Stimulated activated CD4-positive, alpha-beta T cell treated with anti-CD3 and anti-CD28 coated beads, Interleukin-1b, Interleukin-23, amount 100 ng/mL, for 48 hours (primary cell): ENCODE data around the gene SDHA.
"Not testable (repeated sequence)": the region's sequence is repeated elsewhere in the genome, so short reads cannot be mapped to it uniquely, and the experiment has no call there.

Source experiments
- DNase-seq: peaks from one replicate; pipeline ENCODE4 v3.0.0-alpha.2; 2020

The SDHA gene

DNA sequence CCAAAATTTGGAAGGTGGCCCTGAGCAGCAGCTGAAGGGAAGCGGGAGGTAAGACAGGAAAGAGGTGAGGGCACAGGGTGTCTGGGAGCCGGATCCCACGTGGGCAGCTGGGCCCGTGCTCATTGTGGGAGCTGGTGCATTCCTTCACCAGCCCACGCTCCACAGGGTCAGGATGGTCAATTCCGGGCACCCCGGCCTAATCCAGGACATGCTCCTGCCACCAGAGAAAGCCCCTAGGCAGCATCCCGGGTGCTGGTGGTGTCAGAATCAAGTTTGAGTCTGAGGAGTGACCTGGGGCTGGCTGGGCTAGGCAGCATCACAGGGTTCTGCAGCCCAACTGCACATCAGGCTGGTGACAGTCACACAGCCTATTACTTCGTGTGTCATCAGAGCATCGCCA is 46.2 kb downstream of the SDHA start:
- DNase-seq: no peak

DNA sequence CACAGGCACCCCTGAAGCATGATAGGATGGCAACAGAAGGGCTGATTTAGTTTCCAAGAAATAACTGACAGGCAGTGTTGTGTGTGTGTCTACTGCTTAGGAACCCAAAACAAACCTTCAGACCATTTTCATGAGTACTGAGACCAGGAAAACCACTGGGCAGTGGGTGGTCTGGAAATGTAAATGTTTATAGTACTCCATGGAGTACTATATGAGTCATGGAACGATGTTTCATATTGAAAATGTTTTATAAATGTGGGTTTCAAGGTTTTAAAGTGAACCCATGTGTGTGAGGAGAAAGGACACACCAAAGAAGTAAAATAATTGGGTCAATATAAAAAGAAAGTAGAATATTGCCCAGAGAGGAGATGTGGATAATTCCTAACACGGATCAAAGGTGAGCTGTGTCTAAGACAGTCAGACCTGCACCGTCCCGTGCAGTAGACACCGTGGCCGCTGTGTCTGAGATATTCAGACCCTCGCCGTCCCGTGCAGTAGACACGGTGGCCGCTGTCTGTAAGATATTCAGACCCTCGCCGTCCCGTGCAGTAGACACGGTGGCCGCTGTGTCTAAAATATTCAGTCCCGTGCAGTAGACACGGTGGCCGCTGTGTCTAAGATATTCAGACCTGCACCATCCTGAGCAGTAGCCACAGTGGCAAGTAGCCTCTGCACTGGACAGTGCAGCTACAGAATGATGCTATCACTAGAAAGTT is 48.3 kb downstream of the SDHA start:
- DNase-seq: not testable (repeated sequence)

DNA sequence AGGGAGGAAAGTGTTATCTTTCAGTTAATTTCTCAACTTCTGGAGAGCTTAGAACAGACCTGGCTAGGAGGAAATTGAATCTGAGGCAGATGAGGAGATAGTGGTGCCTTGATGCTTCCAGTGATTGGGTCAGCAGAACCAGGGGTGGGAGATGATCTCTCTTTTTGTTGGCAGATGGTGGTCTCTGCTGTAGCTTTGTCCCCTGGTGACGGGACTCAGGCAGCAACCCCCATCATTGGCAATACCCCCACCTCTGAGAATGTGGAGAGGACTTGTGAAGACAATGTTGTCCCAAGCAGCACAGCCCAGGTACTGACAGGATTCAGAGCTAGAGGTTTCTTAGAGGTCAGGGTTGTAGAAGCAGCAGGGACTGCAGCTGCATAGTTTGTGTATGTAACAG is 49.6 kb downstream of the SDHA start:
- no peak for DNase-seq

DNA sequence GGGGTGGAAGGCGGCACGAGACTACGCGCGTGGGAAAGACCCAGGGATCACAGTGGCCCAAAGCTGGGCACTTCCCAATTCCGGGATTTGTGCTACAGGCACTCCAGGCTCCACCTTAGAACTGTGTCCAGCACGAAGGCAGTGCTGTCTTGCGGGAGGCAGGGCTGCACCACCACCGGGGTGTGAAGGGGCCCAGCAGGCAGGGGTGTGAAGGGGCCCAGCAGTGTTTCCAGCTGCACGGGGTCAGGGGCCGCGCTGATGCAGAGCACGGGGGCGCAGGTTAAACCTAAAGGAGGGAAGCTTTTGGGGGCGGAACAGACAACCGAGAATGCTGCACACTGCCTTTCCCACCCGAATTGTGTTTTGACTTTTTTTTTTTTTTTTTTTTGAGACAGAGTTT is 52.2 kb downstream of the SDHA start:
- no peak for DNase-seq

DNA sequence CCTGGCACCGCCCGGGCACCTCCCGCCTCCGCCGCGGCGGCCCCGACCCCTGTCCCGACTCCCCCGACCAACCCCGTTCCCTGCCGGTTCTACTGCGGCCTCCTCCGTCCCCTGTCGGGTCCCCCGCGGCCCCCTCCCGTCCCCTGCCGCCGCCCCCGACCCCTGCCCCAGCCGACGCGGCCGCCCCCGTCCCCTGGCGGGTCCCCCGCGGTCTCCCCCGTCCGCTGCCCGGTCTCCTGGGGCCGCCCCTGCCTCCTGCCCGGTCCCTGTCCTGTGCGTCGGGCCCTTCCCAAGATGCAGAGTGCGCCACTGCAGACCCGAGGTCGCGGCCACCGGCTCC is 53.7 kb downstream of the SDHA start:
- DNase-seq: not testable (repeated sequence)

DNA sequence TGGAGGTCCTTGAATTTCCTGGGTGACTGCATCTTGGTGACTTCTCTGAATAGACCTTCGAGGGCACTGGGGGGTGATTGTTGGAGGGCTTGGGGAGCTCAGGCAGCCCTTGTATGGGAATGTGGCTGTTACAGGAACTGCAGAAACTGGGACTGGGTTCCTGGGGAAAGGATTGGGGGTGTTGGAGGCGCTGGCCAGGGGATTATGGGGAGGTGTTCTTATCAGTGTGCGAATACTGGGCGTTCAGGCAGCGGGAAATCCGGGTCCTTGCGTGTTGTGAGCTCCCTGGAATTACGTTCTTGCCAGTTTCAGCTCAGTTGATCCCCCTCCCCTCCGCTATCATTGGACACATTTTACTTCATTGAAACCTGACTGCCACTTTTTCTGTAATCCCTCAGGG is 55.0 kb downstream of the SDHA start:
- not testable (repeated sequence) for DNase-seq

DNA sequence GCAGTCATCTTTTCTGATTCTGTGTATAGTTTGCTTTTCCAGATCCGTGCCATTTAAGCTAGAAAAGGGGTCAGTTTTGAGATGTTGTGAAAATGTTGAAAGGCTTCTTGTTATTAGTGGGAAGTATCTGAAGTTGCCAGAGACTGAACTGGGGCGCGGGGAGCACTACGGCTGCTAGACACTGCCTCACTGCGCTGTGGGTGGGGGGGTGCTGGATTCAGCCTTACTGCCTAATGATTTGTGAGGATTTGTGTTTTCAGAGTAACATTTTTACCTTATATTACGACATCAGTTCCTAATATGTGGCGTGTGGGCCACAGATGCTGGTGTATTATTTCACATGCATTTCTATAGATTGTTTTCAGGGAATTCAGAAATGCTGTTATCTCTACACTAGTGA is 55.4 kb downstream of the SDHA start:
- DNase-seq: not testable (repeated sequence)

DNA sequence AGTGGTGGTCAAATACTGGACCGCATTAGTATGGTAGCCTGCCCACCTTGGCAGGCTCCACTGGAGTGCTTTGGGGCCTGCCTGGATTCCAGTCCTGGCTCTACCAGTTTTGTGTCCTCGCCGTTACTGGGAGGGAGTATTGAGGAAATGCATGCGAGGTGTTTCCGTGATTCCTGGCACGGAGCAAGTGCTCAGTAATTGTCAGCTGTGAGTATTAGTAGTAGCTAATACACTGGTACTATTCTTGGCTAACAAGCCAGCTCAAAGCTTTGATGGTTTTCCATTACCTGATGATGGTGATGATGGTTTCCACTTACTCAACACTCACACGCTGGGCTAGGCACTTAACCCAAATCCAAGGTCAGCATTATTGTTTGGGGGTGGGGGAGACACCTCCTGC is 56.2 kb downstream of the SDHA start:
- not testable (repeated sequence) for DNase-seq

DNA sequence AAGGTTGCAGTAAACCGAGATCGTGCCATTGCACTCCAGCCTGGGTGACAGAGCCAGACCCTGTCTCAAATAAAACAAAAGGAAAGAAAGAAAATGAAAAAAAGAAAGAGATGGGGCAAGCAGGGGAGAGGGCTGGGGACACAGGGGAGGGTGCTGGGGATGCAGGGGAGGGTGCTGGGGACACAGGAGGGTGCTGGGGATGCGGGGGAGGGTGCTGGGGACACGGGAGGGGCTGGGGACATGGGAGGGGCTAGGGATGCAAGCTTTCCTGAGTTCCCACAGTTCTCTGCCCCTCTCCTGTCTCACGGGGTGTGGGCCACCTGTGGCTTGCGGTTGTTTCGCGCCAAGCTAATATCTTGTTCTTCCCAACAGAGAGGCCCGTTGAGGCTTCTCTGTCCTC is 60.5 kb downstream of the SDHA start:
- DNase-seq: no peak

DNA sequence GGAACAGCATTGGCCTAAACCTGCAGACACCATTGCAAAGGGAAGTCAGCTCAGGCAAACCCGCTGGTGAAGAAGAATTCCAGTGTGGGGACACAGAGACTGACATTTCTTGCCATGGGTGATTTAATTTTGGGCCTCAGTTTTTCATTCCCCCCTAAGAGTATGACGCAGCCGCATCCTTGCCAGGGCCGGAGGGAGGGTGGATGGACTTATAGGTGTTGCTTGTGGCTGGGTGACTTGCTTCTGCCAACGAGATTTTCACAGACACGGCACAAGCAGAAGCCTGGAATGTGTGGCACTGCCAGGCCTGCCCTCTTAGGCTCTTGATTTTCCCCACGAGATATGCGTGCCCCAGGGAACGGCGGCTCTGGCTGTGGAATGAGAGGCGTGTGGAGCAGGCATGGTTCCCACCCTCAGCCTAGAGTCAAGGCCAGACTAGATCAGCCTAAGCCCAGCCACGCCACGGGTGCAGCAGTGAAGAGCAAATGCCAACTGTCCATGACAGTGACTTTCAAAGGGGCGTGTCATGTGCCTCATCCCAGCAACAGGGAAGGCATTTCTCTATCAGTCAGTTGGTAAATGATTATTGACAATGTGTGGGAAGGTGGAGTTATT is 61.0 kb downstream of the SDHA start:
- DNase-seq: not testable (repeated sequence)

DNA sequence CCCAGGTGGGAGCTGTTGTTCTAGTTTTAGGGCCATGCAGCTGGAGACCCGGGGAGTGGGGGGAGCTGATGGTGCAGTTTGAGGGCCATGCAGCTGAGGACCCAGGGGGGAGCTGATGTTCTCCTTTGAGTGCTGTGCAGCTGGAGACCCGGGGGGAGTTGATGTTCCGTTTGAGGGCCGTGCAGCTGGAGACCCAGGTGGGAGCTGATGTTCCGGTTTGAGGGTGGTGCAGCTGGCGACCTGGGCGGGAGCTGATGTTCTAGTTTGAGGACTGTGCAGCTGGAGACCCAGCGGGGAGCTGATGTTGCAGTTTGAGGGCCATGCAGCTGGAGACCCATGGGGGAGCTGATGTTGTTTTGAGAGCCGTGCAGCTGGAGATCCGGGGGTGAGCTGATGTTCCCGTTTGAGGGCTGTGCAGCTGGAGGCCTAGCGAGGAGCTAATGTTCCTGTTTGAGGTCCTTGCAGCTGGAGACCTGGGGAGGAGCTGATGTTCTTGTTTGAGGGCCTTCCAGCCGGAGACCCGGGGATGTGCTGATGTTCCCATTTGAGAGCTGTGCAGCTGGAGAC is 68.0 kb downstream of the SDHA start:
- no peak for DNase-seq

DNA sequence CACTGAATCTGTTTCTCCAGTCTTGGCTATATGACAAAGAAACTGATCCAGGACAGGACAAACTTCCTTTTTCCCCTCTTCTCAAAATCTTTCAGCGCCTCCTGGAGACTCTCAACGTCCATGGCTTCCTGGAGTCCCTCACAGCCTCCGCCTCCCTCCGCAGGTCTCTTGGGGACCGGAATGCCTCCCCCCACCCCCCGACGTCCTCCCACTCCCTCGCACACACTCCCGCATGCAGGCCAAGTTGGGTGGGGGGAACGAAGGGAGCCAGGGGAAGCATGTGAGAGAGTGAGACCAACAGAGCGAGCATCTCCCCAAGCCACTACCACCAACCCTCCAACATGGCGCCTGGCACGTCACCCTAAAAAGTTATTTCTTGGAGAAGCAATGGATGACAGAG is 72.1 kb downstream of the SDHA start:
- not testable (repeated sequence) for DNase-seq

DNA sequence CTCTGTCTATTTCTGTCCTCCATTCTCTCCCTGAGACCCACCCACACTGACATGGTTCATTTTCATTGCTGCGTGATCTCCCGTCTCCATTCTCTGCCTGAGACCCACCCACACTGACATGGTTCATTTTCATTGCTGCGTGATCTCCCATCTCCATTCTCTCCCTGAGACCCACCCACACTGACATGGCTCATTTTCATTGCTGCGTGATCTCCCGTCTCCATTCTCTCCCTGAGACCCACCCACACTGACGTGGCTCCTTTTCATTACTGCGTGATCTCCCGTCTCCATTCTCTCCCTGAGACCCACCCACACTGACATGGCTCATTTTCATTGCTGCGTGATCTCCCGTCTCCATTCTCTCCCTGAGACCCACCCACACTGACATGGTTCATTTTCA is 73.2 kb downstream of the SDHA start:
- not testable (repeated sequence) for DNase-seq

DNA sequence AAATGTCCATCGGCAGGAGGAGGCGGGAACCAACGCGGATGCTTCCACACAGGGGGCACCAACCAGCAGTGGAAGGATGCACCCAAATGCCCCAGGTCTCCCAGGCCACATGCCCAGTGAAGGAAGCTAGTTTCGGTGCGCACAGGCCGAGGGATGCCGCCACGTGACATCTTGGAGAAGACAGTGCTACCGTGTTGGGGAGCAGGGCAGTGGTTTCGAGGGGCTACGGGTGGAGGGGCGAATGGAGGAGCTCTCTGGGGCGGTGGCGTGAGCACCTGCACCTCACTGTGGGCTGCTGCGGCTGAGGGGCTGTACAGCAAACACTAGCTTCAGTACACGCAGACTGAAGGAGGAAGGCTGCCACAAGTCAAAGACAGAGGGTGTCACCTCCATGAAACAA is 76.7 kb downstream of the SDHA start:
- not testable (repeated sequence) for DNase-seq

DNA sequence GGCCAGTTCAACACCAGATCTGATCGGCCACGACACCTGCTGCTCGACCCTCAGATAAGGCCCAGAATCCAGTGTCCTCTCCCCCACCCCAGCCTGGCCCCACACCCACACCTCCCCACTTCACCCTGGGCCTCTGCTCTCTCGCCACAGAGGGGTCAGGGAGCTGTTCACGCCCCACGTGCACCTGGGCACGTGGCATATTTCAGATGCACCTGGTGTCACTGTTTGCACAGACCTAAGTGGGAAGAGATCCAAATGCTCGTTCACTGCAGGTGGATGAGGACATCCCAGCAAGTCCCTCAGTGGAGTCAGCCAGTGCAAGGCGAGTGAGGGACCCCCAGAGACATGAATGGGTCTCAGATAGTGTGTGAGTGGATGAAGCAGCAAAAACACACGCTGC is 78.1 kb downstream of the SDHA start:
- DNase-seq: not testable (repeated sequence)

DNA sequence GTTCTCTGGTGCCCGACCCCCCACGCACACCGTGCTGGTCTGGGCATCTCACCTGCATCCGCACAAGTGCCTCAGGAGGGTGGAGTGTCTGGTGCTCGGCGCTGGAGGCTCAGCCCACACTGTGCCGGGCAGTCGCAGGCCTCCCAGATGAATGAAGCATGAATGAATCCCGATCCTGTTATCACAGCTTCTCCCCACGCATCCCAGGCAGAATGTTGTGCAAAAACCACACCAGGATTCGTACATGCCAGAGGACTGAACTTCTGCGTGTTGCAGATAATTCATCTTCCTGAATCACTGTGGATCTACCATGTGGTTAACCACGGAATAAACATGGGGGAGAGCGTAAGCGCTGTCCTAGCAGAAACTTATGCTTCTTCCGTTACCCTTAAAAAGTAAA is 78.8 kb downstream of the SDHA start:
- not testable (repeated sequence) for DNase-seq

DNA sequence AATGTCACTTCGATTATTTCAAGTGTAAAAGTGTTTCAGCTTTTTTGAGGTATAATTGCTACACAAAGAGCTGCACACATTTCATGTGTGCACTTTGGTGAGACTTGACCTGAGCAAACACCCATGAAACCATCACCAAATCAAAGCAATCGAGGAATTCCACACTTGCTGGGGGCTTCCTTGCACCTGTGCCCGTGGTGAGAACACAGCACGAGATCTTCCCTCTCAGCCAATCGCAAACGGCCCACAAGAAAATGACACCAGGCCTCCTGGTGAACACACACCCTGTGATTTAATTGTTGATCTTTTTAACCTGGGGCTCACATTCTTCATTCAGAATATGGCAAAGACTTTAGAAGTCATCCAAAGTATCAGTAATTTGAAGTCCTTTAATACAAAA is 79.3 kb downstream of the SDHA start:
- DNase-seq: not testable (repeated sequence)

DNA sequence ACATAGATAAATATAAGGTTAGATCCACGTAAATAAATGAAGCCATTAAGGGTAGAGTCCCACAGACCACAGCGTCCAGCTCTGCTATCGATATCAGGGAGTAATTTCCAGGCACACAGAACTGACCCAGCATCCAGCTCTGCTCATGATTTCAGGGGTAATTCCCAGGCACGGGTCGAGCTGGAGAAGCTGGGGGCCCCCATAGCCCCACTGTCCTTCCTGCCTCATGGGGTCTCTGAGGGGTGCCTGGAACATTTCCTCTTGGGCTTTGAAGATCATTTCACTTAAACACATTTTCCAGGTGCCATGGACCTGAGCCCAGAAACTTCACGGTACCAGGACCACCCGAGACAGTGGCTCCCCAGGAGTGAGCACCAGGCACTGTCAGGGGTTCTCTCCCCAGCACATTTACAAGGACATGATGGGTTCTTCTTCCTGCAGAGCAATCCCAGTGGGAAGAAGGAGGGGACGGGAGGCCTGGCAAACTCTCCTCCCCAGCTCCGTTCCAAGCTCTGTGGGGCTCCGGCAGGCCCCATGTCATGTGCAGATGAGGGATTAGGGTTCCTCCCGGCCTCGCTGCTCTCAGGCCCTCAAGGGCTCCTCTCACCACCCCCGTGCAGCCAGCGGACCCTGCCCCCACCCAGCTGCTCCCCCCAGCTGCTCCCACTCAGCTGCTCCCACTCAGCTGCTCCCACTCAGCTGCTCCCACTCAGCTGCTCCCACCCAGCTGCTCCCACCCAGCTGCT is 80.0 kb downstream of the SDHA start:
- DNase-seq: not testable (repeated sequence)

DNA sequence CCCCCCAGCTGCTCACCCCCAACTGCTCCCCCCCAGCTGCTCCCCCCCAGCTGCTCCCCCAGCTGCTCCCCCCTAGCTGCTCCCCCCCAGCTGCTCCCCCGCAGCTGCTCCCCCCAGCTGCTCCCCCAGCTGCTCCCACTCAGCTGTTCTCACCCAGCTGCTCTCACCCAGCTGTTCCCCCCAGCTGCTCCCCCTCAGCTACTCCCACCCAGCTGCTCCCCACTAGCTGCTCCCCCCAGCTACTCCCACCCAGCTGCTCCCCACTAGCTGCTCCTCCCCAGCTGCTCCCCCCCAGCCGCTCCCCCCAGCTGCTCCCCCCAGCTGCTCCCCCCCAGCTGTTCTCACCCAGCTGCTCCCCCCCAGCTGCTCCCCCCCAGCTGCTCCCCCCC is 80.6 kb downstream of the SDHA start:
- DNase-seq: no peak

DNA sequence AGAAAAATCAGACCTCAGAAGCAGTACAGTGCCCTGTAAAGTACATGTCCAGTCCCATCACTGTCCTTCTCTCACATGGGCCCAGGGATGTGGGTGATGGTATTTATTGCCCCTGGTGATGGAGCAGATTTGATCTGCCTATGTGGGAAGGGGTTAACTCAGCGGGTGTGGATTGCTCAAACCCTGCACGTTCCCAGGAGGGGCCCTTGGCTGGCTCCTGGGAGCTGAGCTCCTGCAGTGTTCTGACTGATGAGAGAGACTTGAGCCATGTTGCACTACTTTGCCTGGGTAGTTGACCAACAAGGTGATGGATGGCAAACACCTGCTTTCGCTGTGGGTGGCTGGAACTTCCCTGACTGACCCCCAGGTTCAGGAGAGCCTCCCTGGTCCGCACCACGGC is 81.8 kb downstream of the SDHA start:
- DNase-seq: not testable (repeated sequence)

DNA sequence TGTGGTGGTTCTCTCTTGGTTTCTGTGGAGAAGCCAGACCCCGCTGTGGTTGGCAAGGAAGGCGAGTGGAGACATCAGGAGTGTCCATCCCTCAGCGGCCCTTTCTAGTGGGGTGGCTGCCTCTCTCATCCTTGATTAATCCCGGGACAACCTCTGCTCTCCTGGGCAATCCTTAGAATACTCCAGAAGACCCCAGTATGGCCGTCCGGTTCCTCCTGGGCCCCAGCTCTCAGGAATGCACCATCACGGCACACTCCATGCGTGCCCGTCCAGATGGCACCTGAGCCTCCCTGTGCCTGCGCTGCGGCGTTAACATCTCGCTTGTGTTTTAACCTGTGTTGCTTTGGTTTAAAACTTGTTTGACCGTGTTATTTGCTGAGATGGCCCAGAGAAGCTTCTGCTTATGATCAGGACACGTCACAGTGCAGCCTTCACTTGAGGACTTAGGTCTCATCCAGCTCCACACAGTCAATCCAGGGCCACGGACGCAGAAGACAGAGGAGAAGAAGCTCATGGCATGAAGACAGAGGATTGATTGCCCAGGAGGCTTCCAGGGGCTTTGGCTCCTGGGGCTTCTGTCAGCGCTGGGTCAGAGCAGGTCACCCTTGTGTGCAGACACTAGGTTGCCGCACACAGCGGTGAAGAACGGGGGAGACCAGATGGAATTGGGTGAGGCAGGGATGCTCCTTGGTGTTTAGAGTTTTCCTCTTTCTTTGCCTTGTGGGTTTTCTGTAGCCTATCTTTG is 82.7 kb downstream of the SDHA start:
- DNase-seq: not testable (repeated sequence)

DNA sequence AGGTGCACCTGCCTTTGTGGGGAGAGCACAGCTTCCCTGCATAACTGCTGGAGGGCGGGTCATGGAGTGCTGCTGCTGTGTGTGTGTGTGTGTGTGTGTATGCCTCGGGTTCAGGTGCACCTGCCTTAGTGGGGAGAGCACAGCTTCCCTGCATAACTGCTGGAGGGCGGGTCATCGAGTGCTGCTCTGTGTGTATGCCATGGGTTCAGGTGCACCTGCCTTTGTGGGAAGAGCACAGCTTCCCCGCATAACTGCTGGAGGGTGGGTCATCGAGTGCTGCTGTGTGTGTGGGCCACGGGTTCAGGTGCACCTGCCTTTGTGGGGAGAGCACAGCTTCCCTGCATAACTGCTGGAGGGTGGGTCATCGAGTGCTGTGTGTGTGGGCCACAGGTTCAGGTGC is 84.3 kb downstream of the SDHA start:
- not testable (repeated sequence) for DNase-seq

DNA sequence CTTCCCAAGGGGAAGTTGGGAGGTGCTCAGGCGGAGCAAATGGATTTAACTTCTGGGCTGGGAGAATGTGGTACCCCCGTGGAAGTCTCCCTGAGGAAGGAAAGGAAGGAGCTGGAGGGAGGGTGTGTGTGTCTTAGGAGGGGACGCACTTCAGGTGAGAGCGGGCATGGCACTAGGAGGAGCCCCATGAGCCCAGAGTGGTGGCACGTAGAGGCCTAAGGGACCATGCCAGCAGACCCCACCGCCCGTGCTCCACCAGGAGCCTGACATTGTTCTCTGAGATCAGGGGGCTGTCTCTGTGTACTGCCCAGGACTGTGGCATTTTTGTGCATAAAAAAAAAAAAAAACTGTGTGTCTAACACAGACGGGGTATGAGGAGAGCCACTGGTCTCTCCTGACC is 84.8 kb downstream of the SDHA start:
- no peak for DNase-seq
